Spleen (tissue), 11 donors: Measurements from ENCODE around the gene USP10. TPM values are rescaled to one million over a fixed set of nuclear protein-coding genes. Genes with fewer than 3 reads are reported as not detected.
A peak's percentile ranks its signal among the peaks of the same experiment; 100 is the strongest.
"Not testable (repeated sequence)": the region's sequence is repeated elsewhere in the genome, so short reads cannot be mapped to it uniquely, and the experiment has no call there.

Experiments used
- DNase-seq: peaks from one replicate; pipeline ENCODE4 v3.0.0-alpha.2; 2020
- H3K27ac ChIP-seq, 8 donors: fragments of 200-600 bp; sonication (generic) in 7 of 8; 1 replicate in 4 of 8; 2 replicates in 4 of 8; pipeline versions ENCODE4 v1.5.0 to v1.8.0; 2016 to 2021; ENCODE audit warnings: inconsistent platforms in 4 of 8, mild to moderate bottlenecking in 4 of 8, moderate library complexity in 1 of 8
- H3K27me3 ChIP-seq, 7 donors: fragments of 200-600 bp; sonication (generic) in 6 of 7; replicated peaks in 1 of 7; 1 replicate in 4 of 7; 2 replicates in 3 of 7; pipeline versions ENCODE4 v1.5.0 to v1.8.0; 2016 to 2021; ENCODE audit warnings: inconsistent platforms in 3 of 7, mild to moderate bottlenecking in 1 of 7
- H3K36me3 ChIP-seq, 6 donors: fragments of 200-600 bp; sonication (generic) in 5 of 6; 1 replicate in 4 of 6; 2 replicates in 2 of 6; pipeline versions ENCODE4 v1.5.0 to v1.8.0; 2016 to 2021; ENCODE audit warnings: inconsistent platforms in 2 of 6
- H3K4me1 ChIP-seq, 6 donors: fragments of 200-600 bp; sonication (generic) in 5 of 6; 1 replicate in 3 of 6; 2 replicates in 3 of 6; pipeline versions ENCODE4 v1.5.0 to v1.8.0; 2016 to 2021; ENCODE audit warnings: inconsistent platforms in 3 of 6
- H3K4me3 ChIP-seq, 8 donors: fragments of 200-600 bp; sonication (generic) in 7 of 8; 1 replicate in 4 of 8; 2 replicates in 4 of 8; pipeline versions ENCODE4 v1.5.0 to v1.8.0; 2016 to 2021; ENCODE audit warnings: inconsistent platforms in 4 of 8, mild to moderate bottlenecking in 4 of 8, moderate library complexity in 2 of 8
- H3K9me3 ChIP-seq, 8 donors: fragments of 200-600 bp; sonication (generic) in 7 of 8; 1 replicate in 4 of 8; 2 replicates in 4 of 8; pipeline versions ENCODE4 v1.5.0 to v1.8.0; 2016 to 2021; ENCODE audit warnings: inconsistent platforms in 4 of 8
- POLR2A ChIP-seq, 3 donors: fragments of 450-650 bp; IDR thresholded peaks; one replicate each; pipeline ENCODE4 v1.5.1; 2017; ENCODE audit warnings: antibody characterized with exemption in 3 of 3, mild to moderate bottlenecking in 1 of 3
- POLR2AphosphoS5 ChIP-seq, 3 donors: sonication (generic); formaldehyde crosslinking; IDR thresholded peaks; one replicate each; pipeline ENCODE4 v1.5.1; 2017; ENCODE audit warnings: antibody characterized with exemption in 3 of 3
- WGBS, 5 donors: extraction: QIAGEN DNeasy Blood & Tissue Kit in 3 of 5; methylation state at CpG; one replicate each; pipeline versions ENCODE4 v1.1.5 to v1.1.7; 2013 to 2018; 5-methylcytosine and 5-hydroxymethylcytosine counted together
- intact Hi-C: fragments of 100-400 bp; cut with DNase I; formaldehyde crosslinking; loops from one replicate; pipeline ENCODE4 v1.15.0; 2023; ENCODE audit warnings: low total_unique reads
- polyA plus RNA-seq, 3 donors: library from polyadenylated mRNA; stranded (reverse); fragments of 200-250 nt; gene quantifications; one replicate each; pipeline ENCODE4 v1.2.1, GENCODE V29; 2013
- total RNA-seq, 7 donors: library from RNA; depleted of rRNA in 3 of 7; stranded (reverse); fragments of >200 nt in 3 of 7; fragmentation: NEBNext Ultra II Directional in 4 of 7; extraction: Animal tissue kit (Norgen Biotek cat#: 25700) in 4 of 7; gene quantifications; one replicate each; pipeline versions ENCODE4 v1.1.0 to v1.2.1, GENCODE V29; 2016 to 2021
- TF ChIP-seq, protein P1 (sequence below), 11 experiments: fragments of 200-600 bp in 7 of 11; fragments of 450-650 bp in 4 of 11; sonication (generic) in 4 of 11; IDR thresholded peaks in 8 of 11; conservative IDR thresholded peaks in 3 of 11; 1 replicate in 7 of 11; 2 replicates in 4 of 11; pipeline versions ENCODE4 v1.4.0 to v1.8.0; 2016 to 2021; ENCODE audit warnings: antibody characterized with exemption in 11 of 11, inconsistent platforms in 4 of 11, mild to moderate bottlenecking in 1 of 11
- donor health status: healthy with polysubstance abuse.
- donor health status: DM: no; HTN: no; CAD: no; lungs with moderate emphysema.
- donor health status: DM: no; HTN: no; CAD: no.
- donor health status: Bipolar disorder and iron deficiency.
- donor health status: healthy.
- donor health status: DM: no; HTN: no; CAD: no.
- donor health status: DM: yes; HTN: yes; CAD: no.

USP10 gene
- total and polyA plus RNA-seq, 10 donors: 28.1 to 105 (median 79.5) TPM

- Histone ChIP-seq H3K27ac (no peak overlapping the region), H3K9me3 (no peaks in the 10 kb centered on the region), H3K36me3 (peaks cover 0 to 60% (median 17%) of the 10 kb centered on the region in 6 donors), H3K4me3 (no peak overlapping the region), H3K27me3 (no peaks in the 10 kb centered on the region), H3K4me1 (peaks cover 9 to 47% (median 23%) of the 10 kb centered on the region in 6 donors)
- TF ChIP-seq, protein P1, sequence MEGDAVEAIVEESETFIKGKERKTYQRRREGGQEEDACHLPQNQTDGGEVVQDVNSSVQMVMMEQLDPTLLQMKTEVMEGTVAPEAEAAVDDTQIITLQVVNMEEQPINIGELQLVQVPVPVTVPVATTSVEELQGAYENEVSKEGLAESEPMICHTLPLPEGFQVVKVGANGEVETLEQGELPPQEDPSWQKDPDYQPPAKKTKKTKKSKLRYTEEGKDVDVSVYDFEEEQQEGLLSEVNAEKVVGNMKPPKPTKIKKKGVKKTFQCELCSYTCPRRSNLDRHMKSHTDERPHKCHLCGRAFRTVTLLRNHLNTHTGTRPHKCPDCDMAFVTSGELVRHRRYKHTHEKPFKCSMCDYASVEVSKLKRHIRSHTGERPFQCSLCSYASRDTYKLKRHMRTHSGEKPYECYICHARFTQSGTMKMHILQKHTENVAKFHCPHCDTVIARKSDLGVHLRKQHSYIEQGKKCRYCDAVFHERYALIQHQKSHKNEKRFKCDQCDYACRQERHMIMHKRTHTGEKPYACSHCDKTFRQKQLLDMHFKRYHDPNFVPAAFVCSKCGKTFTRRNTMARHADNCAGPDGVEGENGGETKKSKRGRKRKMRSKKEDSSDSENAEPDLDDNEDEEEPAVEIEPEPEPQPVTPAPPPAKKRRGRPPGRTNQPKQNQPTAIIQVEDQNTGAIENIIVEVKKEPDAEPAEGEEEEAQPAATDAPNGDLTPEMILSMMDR (IDR thresholded peaks at IDR 0.05 in 8 of 11, conservative IDR thresholded peaks at IDR 0.05 in 3 of 11): no peak
- TF ChIP-seq POLR2A (IDR thresholded peaks at IDR 0.05) (no peak), POLR2AphosphoS5 (IDR thresholded peaks at IDR 0.05) (no peak)
- WGBS, 5 donors: 78 to 92% (median 86%) methylated on average over 6 of the region's 6 CpGs
- no peak for DNase-seq
- intact Hi-C loops: no loop called here
Observed at GRCh38 chr16:84746231-84746630, 46.4 kb downstream of the USP10 start.

DNA sequence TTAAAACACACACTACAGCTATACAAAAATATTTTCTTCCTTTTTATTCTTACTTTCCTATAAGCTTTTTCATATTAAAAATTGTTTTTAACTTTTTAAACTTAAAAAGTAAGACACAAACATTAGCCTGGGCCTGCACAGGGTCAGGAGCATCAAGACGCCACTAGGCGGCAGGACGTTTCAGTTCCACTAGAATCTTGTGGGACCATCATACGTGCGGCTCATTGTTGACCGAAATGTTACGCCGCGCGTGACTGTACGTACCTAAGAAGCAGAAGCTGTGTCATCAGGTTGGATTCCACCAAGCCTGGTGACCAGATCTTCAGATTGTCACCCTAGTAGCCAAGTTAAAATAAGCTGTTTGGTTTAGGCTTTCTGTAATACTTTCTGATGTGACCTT is 47.1 kb downstream of the USP10 start:
- intact Hi-C loops: no loop called here
- Histone ChIP-seq H3K36me3 (peaks cover 0 to 54% (median 17%) of the 10 kb centered on the region in 6 donors), H3K9me3 (no peaks in the 10 kb centered on the region), H3K27ac (no peak overlapping the region), H3K27me3 (no peaks in the 10 kb centered on the region), H3K4me3 (no peak overlapping the region), H3K4me1 (peaks cover 13 to 47% (median 24%) of the 10 kb centered on the region in 6 donors)
- no peak for DNase-seq
- TF ChIP-seq, protein P1 (IDR thresholded peaks at IDR 0.05 in 8 of 11, conservative IDR thresholded peaks at IDR 0.05 in 3 of 11): no peak
- TF ChIP-seq POLR2AphosphoS5 (IDR thresholded peaks at IDR 0.05): peak in 1 of 3 donors; percentile 6
- no peak for TF ChIP-seq POLR2A (IDR thresholded peaks at IDR 0.05)
- 95 to 96% (median 96%) methylated on average over 11 of the region's 11 CpGs for WGBS, 5 donors

DNA sequence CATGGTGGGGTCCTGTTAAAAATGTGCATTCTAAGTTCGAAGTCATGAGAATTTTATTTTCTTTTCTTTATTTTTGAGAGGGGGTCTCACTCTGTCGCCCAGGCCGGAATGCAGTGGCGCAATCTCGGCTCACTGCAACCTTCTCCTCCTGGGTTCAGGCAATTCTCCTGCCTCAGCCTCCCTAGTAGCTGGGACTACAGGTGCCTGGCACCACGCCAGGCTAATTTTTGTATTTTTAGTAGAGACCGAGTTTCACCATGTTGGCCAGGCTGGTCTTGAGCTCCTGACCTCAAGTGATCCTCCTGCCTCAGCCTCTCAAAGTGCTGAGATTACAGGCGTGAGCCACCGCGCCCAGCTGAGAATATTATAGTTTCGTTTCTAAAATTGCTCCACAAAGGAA is 48.4 kb downstream of the USP10 start:
- DNase-seq, H3K27ac ChIP-seq, H3K4me3 ChIP-seq, H3K9me3 ChIP-seq, H3K27me3 ChIP-seq, intact Hi-C loops: not testable (repeated sequence)
- WGBS, 5 donors: 91 to 95% (median 93%) methylated on average over 11 of the region's 11 CpGs
- H3K36me3 ChIP-seq: peaks cover 0 to 40% (median 17%) of the 10 kb centered on the region in 6 donors
- peaks cover 20 to 47% (median 31%) of the 10 kb centered on the region in 6 donors for H3K4me1 ChIP-seq

DNA sequence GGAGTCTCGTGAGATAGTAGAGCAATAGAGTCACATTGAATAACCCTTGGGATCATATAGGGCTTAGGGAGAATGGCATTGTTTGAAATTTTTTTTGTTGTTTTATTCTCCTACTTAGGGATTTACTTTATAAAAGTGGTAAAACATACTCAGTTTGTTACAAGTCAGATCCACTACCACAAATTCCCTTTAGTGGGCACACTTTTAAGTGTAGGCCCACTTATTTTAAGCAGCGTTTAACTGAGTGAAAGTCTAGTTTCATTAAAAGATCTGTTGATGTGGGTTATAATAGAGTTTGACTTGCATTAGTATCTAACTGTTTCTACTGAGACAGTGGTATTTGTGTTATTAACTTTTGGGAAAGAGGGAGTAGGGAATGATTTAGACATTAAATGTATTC is 49.3 kb downstream of the USP10 start:
- 93 to 96% (median 95%) methylated on average over 2 of the region's 2 CpGs for WGBS, 5 donors
- peak overlapping the region in 3 of 8 donors; percentile 5 to 80 (median 12) for H3K27ac ChIP-seq

More for the DNA sequence above, 49.3 kb downstream of the USP10 start:
- Histone ChIP-seq H3K4me3 (no peak overlapping the region), H3K9me3 (no peaks in the 10 kb centered on the region), H3K4me1 (peaks cover 25 to 49% (median 37%) of the 10 kb centered on the region in 6 donors), H3K27me3 (no peaks in the 10 kb centered on the region), H3K36me3 (peaks cover 0 to 36% (median 17%) of the 10 kb centered on the region in 6 donors)
- TF ChIP-seq POLR2A (IDR thresholded peaks at IDR 0.05) (no peak), POLR2AphosphoS5 (IDR thresholded peaks at IDR 0.05) (no peak)
- TF ChIP-seq, protein P1 (IDR thresholded peaks at IDR 0.05 in 8 of 11, conservative IDR thresholded peaks at IDR 0.05 in 3 of 11): no peak
- no peak for DNase-seq
- intact Hi-C loops: no loop called here
